Right renal cortex interstitium (tissue), 3 donors: Measurements from ENCODE around the gene ANKS3. TPM values are rescaled to one million over a fixed set of nuclear protein-coding genes. Genes with fewer than 3 reads are reported as not detected.

Experiments used
- DNase-seq, 3 donors: peaks; one replicate each; pipeline ENCODE4 v3.0.0-alpha.2; 2013; ENCODE audit warnings: low read depth in 3 of 3, low spot score in 2 of 3
- polyA plus RNA-seq, 3 donors: library from polyadenylated mRNA; unstranded; fragments of 120-200 nt; gene quantifications; one replicate each; pipeline ENCODE4 v1.2.1, GENCODE V29; 2013; ENCODE audit not compliant: insufficient read length in 3 of 3

ANKS3 gene
- polyA plus RNA-seq, 3 donors, result 17.0 to 19.7 (median 18.9) TPM

DNA sequence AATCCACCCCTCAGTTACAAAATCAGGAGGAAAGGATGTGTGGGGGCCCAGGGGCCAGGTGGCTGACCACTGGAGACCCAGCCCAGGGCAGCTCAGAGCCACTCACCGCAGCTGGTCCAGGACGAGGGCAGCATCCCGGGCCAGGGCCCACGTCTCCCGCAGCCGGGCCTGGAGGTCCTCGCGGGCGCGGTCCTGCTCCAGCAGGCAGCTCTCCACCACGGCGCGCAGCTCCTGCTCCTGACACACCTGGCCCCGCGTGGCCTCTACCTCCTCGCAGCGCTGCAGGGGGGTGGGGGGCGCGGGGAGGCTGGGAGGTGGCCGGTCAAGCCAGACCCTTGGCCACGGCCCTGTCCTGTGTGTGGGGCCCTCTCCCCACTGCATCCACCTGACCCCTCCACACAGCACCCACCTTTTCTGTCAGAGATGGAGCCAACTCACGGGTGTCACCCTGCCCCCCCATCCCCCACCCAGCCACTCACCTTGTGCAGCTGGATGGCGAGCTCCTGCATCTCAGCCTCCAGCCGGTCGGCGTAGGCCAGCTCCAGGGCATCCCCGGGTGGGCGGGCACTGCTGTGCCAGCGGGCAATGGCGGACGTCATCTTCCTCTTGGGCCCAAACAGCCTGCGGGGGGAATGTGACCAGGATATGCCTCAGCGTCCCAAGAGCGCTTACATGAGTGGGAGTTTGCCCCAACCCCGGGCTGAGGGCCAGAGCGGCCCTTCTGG is 35.6 kb downstream of the ANKS3 start:
- DNase-seq, result no peak

DNA sequence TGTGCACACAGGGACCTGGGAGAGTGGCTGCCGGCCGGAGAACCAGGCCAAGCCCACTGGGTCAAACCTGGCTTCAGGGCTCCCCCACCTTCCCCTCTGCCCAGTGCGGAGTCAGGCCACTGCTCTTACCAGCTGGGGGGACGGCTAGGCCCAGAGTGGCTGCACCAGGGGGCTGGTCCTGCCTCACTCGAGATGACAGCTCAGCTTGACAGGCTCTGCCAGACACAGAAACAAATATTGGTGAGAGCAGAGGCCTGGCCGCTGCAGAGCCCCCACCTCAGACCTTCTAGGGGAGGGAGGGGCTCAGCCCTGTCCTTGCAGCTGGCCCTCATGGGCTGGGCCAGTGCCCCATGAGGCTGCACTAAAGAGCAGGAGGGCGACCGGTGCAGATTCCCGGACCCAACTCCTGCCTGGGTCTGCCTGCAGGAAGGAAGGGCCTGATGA is 36.2 kb downstream of the ANKS3 start:
- DNase-seq, result no peak

DNA sequence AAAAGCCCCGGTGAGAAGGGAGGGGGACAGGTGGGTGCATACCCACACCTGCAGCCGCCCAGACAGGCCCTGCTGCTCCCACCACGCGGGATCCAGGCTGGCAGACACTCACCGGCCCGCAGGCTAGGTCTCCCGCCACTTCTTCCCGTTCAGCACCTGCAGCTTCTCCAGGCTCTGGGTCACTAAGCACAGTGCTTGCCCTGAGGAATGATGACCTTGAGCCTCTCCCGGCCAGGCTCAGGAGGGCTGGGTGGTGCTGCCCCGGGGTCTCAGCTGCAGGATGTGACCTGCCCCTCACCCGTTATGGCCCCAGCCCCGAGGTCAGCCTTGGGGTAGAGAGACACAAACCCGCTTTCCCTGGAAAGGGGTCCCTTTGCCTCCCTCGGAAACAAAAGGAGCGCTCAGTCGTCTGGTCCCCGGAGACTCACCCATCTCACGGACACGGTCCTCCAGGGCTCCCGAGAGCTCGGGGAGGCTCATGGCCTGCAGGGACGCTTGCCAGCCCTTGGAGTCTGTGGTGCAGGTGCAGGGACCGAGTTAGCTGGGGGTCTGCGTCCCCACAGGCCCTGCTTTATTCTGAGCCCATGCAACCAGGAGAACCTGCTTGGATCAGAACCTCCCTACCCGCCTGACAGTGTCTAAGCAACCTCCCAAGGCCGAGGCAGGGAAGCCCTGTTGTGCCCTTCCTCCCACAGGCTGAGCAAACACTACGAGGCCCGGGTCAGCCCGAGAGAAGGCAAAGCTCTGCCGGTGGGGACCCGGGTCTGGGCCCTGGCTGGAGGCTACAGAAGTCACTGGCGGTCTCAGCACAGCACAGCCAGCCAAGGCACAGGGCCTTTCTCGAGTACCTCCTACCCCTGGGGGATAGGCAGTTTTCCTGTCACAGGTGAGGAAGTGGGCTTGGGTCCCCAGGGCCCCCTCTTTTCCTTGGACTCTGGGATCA is 36.9 kb downstream of the ANKS3 start:
- DNase-seq, result no peak

DNA sequence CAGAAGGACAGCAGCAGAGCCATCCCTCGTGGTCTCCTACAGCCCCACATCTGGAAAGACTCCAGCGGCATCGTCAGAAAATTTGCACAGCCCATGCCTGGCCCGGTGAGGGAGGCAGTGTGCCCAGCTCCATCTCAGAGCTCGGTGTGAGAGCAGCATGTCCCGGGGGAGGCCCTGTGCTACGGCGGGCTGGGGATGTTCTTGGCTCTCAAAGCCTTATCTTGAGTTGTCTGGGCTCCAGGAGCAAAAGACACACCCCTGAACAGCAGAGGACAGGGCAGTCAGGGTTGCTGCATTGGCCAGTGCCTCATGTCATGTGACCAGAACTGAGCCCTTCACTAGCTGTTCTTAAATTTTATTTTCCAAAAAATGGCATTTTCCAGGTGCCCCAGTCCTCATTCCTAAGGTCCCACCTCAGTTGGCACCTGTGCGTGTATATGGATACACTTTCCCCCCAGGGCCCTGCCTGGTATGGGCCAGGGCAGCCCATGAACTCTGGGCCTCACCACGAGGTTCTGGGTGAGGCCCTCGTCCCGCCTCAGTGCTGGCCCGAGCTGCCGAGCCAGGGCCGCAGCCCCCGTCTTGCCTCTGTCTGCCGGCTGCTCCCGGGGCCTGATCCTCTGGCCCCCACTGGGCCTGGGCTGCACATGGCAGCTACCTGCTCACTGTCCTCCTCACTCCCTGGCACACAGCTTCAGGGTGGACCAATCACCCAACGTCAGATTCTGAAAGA is 37.7 kb downstream of the ANKS3 start:
- no peak for DNase-seq

DNA sequence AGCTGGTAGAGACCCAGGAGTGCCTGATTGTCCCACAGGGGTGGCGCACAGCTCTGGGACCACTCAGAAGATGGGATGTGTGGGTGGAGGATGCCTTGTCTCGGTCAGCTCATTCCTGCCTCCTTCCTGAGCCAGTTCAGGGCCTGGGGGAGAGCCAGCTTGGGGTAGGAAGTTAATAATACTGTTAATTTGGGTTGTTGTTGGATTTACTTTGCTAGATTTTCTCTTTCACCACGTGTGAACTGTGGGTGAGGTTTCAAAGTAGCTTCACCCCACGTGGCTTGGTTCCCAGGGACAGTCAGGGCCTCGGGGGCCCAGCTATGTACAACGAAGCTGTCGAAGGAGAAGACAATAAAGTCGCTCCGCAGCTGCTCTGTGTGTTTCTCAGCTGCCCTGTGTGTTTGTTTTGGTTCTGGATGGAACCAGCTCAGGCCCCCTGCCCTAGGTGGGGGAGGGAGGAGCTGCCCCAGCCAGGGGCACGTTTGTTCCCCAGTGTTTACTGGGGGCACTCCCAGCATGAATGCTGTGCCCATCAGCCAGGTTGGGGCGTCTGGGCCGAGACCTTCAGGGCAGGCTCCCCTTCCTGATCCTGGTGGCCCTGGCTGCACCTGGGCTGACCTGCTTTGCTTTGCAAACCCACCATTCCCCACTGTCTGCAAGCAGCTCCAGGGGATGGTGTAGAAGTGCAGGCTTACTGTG is 38.4 kb downstream of the ANKS3 start:
- no peak for DNase-seq

DNA sequence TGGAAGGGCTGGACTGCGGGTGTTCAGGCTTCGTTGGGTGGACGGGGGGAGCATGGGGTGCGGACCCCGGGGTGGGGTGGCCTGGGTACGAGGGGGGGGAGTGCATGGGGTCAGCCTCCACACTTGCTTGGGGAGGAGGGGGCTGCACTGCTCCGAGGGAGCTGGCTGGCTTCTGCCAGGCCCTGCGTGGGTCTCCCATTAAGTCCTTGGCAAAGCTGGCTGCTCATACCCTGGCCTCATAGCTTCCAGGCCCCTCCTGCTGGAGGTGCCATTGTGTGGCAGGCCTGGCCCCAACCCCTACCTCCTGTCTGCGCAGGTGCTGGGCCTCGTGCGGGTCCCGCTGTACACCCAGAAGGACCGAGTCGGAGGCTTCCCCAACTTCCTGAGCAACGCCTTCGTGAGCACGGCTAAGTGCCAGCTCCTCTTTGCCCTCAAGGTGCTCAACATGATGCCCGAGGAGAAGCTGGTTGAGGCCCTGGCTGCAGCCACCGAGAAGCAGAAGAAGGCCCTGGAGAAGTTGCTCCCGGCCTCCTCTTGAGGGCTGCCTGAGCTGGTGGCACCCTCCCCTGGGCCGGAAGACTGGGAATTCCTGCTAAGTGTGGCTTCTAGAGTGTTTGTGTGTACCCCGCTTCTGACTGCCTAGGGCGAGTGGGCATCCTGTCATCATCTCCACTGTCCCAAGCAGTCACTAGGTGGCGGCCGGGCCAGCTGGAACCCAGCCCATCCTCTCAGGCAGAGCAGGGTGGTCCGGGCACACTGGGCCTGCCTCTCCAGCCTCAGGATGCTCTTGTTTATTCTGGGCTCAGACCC is 39.2 kb downstream of the ANKS3 start:
- DNase-seq, result no peak

DNA sequence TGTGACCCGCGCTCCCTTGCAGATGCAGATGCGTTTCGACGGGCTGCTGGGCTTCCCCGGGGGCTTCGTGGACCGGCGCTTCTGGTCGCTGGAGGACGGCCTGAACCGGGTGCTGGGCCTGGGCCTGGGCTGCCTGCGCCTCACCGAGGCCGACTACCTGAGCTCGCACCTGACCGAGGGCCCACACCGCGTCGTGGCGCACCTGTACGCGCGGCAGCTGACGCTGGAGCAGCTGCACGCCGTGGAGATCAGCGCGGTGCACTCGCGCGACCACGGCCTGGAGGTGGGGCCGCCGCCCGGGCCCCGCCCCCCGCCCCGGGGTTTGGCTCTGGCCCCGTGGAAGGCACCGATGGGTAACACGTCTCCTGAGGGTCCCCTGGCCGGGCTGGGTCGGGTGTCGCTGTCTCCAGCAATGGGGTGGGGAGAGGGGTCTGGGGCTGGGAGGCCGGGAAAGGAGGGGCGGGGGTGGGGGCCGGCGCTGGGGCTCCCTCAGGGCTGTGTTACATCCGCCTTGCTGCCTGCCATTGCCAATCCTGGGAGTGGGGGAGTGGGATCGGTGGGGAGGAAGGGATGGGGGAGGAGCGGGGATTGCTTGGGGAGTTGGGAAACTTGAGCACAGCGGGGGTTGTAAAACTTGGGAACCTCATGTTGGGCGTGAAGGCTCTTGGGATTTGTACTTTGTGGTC is 40.0 kb downstream of the ANKS3 start:
- peak in 1 of 3 donors; percentile 57 for DNase-seq

DNA sequence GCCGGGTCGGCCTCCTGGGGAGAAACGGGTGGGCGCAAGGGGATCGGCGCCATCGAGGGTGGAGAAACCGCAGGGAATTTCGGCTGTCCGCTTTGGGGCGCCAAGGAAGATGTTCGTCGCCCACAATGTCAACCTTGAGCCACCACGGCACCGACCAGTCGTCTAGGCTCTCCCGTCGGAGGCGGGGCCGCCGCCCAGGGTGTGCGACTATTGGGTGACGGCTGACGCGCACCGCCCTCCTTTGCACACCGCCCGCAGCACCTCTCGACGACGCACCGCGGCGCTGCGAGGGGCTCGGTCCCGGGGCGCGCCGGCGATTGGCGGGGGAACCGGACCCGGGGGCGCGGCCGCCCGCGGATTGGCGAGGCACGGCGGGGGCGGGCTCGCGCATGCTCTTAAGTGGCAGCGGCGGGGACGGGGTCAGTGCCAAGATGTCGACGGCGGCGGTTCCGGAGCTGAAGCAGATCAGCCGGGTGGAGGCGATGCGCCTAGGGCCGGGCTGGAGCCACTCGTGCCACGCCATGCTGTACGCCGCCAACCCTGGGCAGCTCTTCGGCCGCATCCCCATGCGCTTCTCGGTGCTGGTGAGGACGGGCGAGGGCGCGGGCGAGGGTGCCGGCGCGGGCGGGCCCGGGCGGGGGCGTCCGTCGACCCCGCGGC is 40.6 kb downstream of the ANKS3 start, which contains the start of gene NUDT16L1:
TSS of gene NUDT16L1 (plus strand) at position 267 of the 660 bp plus-strand sequence. CDS start at position 432, 165 bp downstream.
- DNase-seq, result peak; percentile 73 to 92 (median 85)

DNA sequence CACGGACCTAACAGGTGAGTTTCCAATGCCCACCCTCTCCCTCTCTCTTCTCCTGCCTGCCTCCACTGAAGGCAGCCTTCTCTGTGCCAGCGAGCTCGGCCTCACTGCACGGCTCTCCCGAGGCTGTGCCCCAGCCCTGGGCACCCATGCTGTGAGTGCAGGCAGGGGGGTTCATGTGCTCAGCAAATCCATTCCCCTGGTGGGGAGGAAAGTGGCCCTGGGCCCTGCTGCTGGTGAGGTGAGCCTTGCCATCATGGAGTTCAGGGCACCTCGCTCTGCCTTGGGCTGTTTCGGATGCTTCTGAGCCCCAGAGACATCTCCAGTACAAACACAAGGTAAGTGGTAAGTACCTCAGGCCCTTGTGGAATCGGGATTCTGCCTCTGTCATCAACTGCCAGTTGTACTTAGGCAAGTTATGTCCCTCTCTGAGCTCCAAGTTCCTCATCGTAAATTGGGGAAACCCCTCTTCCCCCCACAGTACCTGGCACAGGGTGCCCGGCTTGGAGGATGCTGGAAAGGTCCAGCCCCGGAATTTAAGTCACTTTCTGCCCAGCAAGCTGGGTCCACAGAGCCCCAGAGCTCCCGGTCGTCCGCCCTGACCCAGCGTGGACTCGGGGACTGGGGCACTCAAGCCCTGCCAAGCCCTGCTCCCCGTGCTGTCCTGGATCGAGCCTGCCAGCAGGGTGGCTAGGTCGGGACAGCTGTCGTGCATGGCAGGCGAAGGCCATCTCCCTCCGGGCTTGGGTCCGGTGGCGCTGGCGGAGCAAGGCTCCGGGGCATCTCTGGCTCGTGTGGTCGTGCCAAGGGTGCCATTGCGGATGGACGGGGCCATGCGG is 41.4 kb downstream of the ANKS3 start:
- DNase-seq, result no peak

DNA sequence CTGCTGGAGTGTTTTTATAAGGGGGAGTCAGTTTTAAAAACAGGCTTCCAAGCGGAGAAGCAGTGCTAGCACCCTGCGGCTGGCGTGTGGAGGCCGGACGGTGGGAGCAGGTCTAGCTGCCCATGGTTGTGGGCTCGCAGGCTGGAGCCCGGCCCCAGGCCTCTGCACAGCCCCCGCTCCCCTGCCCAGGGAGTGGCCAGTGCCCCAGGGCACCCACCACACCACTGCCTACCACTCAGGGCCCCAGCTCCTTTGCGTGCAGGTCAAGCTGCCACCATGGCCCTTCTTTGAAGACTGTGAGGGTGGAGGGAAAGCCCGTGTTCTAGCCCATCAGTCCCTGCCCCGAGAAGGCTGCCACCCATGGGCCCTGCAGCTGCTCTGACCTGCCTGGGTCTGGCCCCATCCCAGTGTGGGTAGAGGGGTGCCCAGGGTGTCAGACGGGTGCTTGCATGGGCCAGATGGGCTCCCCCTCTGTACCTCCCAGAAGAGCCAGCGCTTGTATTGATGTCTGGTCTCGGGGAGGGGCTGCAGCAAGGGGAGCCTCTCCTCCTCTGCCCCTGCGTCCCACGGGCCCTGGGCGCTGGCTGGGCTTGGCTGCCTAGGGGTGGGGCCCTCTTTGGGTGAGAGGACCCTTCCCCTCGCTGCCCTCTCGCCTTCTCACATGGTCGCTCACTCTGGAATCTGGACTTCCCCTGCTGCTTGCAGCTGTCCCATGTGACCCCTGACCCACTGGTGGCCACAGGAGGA is 42.2 kb downstream of the ANKS3 start:
- DNase-seq, result no peak

DNA sequence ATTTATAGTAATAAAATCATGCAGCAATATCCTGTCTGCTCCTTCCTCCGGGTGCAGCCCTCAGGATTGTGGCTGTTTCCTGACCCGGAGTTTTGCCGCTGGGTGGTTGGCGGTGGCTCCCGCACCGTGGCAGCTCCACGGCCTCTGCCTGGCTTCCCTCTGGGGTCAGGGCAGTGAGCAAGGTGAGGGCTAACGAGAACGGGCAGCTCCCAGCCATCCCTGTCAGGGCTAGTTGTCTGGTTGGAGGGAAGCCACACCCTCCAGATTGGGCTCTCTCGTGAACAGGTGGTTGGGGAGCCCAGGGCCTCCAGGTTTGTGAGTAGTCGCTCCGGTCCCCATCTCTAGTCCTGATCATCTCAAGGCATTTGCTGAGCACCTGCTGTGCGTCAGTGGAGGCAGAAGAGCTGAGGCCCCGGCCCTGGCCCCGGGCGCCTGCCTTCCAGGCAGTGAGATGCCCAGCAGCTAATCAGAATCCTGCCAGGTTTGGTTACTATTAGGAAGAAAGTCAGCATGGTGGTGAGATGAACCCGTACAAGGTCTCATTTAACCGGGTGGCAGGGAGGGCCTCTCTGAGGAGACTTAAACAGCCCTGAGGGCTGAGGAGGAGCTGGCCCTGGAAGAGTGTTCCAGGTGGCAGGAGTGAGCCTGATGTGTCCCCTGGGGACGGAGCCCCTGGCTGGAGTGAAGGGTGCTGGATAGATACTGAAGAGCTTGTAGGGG is 43.0 kb downstream of the ANKS3 start:
- DNase-seq, result no peak

DNA sequence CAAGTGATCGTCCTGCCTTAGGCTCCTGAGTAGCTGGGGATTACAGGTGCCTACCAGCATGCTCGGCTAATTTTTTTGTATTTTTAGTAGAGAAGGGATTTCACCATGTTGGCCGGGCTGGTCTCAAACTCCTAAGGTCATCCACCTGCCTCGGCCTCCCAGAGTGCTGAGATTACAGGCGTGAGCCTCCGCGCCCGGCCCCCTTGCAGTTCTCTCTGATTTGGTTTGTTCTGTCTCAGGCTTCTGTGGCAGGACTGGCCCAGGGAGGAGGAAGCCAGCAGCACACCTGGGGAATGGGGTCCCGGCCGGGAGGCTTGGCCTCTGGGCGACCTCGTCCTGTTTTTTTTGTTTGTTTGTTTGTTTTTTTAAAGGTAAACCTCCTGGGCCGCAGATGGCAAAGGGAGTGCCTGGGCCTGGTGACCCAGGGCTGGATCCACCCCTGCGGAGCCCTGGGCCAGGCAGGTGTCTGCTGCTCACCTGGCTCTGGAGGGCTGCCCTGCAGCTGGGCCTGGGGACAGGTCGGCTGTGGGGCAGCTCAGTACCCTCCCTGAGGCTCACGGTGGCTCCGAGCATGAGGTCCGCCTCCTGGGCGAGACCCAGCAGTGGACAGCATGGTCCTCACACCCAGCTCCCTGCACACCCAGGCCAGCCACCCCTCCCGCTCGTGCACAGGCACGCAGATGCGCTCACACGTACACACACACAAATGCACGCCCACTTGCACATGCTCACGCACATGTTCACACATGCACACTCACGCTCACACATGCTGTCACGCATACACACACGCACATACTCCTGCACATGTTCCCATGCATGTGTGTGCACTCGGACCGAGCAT is 44.0 kb downstream of the ANKS3 start:
- no peak for DNase-seq

DNA sequence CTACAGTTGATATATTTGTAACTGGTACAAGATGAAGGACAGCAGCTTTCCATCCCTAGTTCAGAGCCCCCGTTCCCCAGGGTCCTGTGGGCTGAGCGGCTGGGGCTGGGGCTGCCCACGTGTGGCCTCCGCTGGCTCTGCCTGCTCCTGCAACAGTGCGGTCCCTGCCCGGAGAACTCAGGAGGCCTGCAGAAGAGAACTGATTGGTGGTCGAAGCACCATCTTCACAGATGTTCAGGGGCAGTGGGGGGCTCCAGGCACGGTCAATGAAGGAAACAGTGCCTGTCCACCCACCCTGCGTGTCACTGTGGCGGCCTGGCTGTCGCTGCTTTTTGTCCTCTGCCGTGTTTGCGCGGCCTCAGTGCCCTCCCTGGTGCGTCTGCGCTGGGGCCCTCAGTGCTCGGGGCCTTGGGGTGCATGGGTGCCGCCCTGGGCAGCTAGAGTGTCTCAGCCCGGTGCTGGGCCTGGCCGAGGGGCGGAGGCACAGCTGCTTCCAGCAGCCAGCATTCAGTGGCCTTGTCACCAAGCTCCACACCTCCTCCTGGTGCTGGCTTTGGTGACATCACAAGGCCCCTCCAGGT is 44.9 kb downstream of the ANKS3 start:
- DNase-seq, result no peak

DNA sequence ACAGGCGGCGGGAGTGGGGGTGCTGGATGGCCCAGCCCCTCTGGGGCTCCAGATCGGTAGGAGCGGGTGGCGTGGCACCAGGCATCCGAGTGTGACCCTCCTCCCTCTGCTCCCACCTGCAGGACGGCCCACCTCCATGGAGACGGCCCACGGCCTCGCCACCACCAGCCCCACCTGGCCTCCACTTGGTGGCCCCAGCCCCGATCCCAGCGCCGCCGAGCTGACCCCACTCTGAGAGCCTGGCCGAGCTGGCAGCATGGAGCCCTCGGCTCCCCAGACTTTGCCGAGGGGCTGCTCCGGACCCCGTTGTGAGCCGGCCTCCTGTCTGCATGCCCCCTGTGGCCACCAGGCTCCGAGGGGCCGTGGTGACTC is 45.4 kb downstream of the ANKS3 start:
- no peak for DNase-seq
